K562 (cell line): ENCODE data around the gene CRYGB.

Experiments
- NBN ChIP-seq: fragments of 450-650 bp; IDR thresholded peaks from 2 replicates; pipeline ENCODE4 v1.6.1; 2016; ENCODE audit warnings: low read depth, mild to moderate bottlenecking
- NFE2 ChIP-seq: IDR thresholded peaks from 2 replicates; pipeline ENCODE4 v1.6.1; 2014; ENCODE audit warnings: antibody characterized with exemption, low read depth
- RBM34 ChIP-seq: fragments of 200-400 bp; formaldehyde crosslinking; IDR thresholded peaks from 2 replicates; pipeline ENCODE4 v1.6.1; 2018; ENCODE audit warnings: low read length, borderline replicate concordance; ENCODE audit not compliant: insufficient read depth
- TBL1XR1 ChIP-seq, 2 experiments: IDR thresholded peaks; 2 replicates each; pipeline ENCODE4 v1.6.1; 2012; ENCODE audit warnings: improper control_type of control experiment in 2 of 2, low read length in 2 of 2, mild to moderate bottlenecking in 1 of 2
- ZNF232 ChIP-seq: sonication (generic); formaldehyde crosslinking; IDR thresholded peaks from 2 replicates; pipeline ENCODE4 v1.8.0; 2022; ENCODE audit warnings: mild to moderate bottlenecking, missing genetic modification reagents
- ZNF431 ChIP-seq: sonication (generic); formaldehyde crosslinking; IDR thresholded peaks from 2 replicates; pipeline ENCODE4 v1.8.0; 2022; ENCODE audit warnings: mild to moderate bottlenecking, missing genetic modification reagents
- TF ChIP-seq, protein P1 (sequence below): fragments of 250-450 bp; sonication (Bioruptor Pico); IDR thresholded peaks from 2 replicates; pipeline ENCODE4 v1.5.1; 2021; ENCODE audit warnings: mild to moderate bottlenecking

- TF ChIP-seq, protein P1, sequence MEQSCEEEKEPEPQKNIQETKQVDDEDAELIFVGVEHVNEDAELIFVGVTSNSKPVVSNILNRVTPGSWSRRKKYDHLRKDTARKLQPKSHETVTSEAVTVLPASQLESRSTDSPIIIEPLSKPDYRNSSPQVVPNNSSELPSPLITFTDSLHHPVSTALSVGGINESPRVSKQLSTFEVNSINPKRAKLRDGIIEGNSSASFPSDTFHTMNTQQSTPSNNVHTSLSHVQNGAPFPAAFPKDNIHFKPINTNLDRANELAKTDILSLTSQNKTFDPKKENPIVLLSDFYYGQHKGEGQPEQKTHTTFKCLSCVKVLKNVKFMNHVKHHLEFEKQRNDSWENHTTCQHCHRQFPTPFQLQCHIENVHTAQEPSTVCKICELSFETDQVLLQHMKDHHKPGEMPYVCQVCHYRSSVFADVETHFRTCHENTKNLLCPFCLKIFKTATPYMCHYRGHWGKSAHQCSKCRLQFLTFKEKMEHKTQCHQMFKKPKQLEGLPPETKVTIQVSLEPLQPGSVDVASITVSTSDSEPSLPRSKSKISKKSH (CRISPR knock-in tag): no peak
- TF ChIP-seq ZNF431 (no peak), ZNF232 (CRISPR knock-in tag) (no peak), TBL1XR1 (IDR thresholded peaks at IDR 0.05; ENCODE audit: low read length in 2 of 2) (no peak), NFE2 (no peak), NBN (no peak), RBM34 (no peak)
Measured at GRCh38 chr2:208097801-208098200, 48.2 kb downstream of the CRYGB start.
